Skin epidermis (tissue), 12 donors: ENCODE data around the gene CRYBB3.
"Not testable (repeated sequence)": the region's sequence is repeated elsewhere in the genome, so short reads cannot be mapped to it uniquely, and the experiment has no call there.

Experiments
- H3K27ac ChIP-seq, 21 experiments: fragments of 200-600 bp; sonication (generic) in 11 of 21; one replicate each; pipeline ENCODE4 v1.5.0; 2020; ENCODE audit warnings: mild to moderate bottlenecking in 3 of 21, inconsistent platforms in 2 of 21, moderate library complexity in 2 of 21
- H3K4me3 ChIP-seq, 7 experiments: fragments of 200-600 bp; sonication (generic) in 2 of 7; one replicate each; pipeline ENCODE4 v1.5.0; 2020; ENCODE audit warnings: inconsistent platforms in 2 of 7, mild to moderate bottlenecking in 2 of 7, moderate library complexity in 1 of 7

CRYBB3 gene

GRCh38 chr22:25202290-25202921 is 2.7 kb downstream of the CRYBB3 start:
- no peak overlapping the region for H3K4me3 ChIP-seq
- H3K27ac ChIP-seq = no peak overlapping the region

GRCh38 chr22:25203082-25203481 is 3.4 kb downstream of the CRYBB3 start:
- Histone ChIP-seq H3K4me3 (no peak overlapping the region), H3K27ac (no peak overlapping the region)

GRCh38 chr22:25204547-25204946 is 4.9 kb downstream of the CRYBB3 start:
- H3K4me3 ChIP-seq, H3K27ac ChIP-seq: not testable (repeated sequence)

GRCh38 chr22:25205847-25206246 is 6.2 kb downstream of the CRYBB3 start:
- H3K27ac ChIP-seq = no peak overlapping the region
- H3K4me3 ChIP-seq = no peak overlapping the region

- H3K4me3 ChIP-seq = no peak overlapping the region
These were observed 7.3 kb downstream of the CRYBB3 start for GRCh38 chr22:25206998-25207397.

GRCh38 chr22:25207553-25208157 is 8.0 kb downstream of the CRYBB3 start:
- H3K4me3 ChIP-seq = no peak overlapping the region
- H3K27ac ChIP-seq = no peak overlapping the region

More at GRCh38 chr22:25206998-25207397, 7.3 kb downstream of the CRYBB3 start:
- no peak overlapping the region for H3K27ac ChIP-seq

- no peak overlapping the region for H3K4me3 ChIP-seq
These were observed 8.7 kb downstream of the CRYBB3 start for GRCh38 chr22:25208328-25208727.

GRCh38 chr22:25208743-25209505 is 9.3 kb downstream of the CRYBB3 start:
- H3K27ac ChIP-seq = no peak overlapping the region

More at GRCh38 chr22:25208328-25208727, 8.7 kb downstream of the CRYBB3 start:
- no peak overlapping the region for H3K27ac ChIP-seq

GRCh38 chr22:25210793-25211192 is 11.1 kb downstream of the CRYBB3 start:
- Histone ChIP-seq H3K27ac (no peak overlapping the region), H3K4me3 (no peak overlapping the region)

More at GRCh38 chr22:25208743-25209505, 9.3 kb downstream of the CRYBB3 start:
- H3K4me3 ChIP-seq = no peak overlapping the region

GRCh38 chr22:25212337-25212736 is 12.7 kb downstream of the CRYBB3 start:
- no peak overlapping the region for H3K27ac ChIP-seq
- H3K4me3 ChIP-seq = no peak overlapping the region

- Histone ChIP-seq H3K27ac (no peak overlapping the region), H3K4me3 (no peak overlapping the region)
These were observed 13.6 kb downstream of the CRYBB3 start for GRCh38 chr22:25213221-25213620.

- Histone ChIP-seq H3K27ac (no peak overlapping the region), H3K4me3 (no peak overlapping the region)
These were observed 16.6 kb downstream of the CRYBB3 start for GRCh38 chr22:25216230-25216629.

- H3K4me3 ChIP-seq = no peak within 1 kb of the TSS
- no peak within 1 kb of the TSS for H3K27ac ChIP-seq
These were observed 19.6 kb downstream of the CRYBB3 start, which contains the start of gene CRYBB2 for GRCh38 chr22:25219211-25219689. Gene CRYBB2 (plus strand): TSS chr22:25219639. CDS start chr22:25221430, 1,791 bp downstream.

- Histone ChIP-seq H3K27ac (no peak overlapping the region), H3K4me3 (no peak overlapping the region)
These were observed 20.3 kb downstream of the CRYBB3 start for GRCh38 chr22:25219948-25220442.

- H3K27ac ChIP-seq = no peak overlapping the region
- H3K4me3 ChIP-seq = no peak overlapping the region
These were observed 22.1 kb downstream of the CRYBB3 start for GRCh38 chr22:25221790-25222189.

- Histone ChIP-seq H3K4me3 (no peak overlapping the region), H3K27ac (no peak overlapping the region)
These were observed 23.7 kb downstream of the CRYBB3 start for GRCh38 chr22:25223269-25223850.

- Histone ChIP-seq H3K4me3 (no peak overlapping the region), H3K27ac (no peak overlapping the region)
These were observed 29.2 kb downstream of the CRYBB3 start for GRCh38 chr22:25228822-25229221.

GRCh38 chr22:25230760-25231159 is 31.1 kb downstream of the CRYBB3 start:
- not testable (repeated sequence) for H3K27ac ChIP-seq, H3K4me3 ChIP-seq

GRCh38 chr22:25232301-25232700 is 32.6 kb downstream of the CRYBB3 start:
- H3K4me3 ChIP-seq = no peak overlapping the region

GRCh38 chr22:25233706-25234105 is 34.0 kb downstream of the CRYBB3 start:
- not testable (repeated sequence) for H3K27ac ChIP-seq, H3K4me3 ChIP-seq

More at GRCh38 chr22:25232301-25232700, 32.6 kb downstream of the CRYBB3 start:
- no peak overlapping the region for H3K27ac ChIP-seq
